Measurements from ENCODE around the gene SLCO3A1. TPM values are rescaled to one million over a fixed set of nuclear protein-coding genes. Genes with fewer than 3 reads are reported as not detected.

SLCO3A1 gene
- total and polyA plus RNA-seq, 2 of the 8 experiments (the other 6 are each of a cell fraction or from before 2014, with no cell fraction given), result 15.1 to 20.4 TPM

GRCh38 chr15:92017882-92018534, 164.5 kb downstream of the SLCO3A1 start:
- H3K23me2 ChIP-seq (ENCODE audit: low read depth, low read length), result no peaks in the 10 kb centered on the region
- no peak overlapping the region for H2BK20ac ChIP-seq (ENCODE audit: low read length)
- no peak overlapping the region for H4K5ac ChIP-seq (ENCODE audit: insufficient read length, low read depth, low read length)
- no peak overlapping the region for H3K4me3 ChIP-seq (ENCODE audit: extremely low read depth in 1 of 4, insufficient read depth in 2 of 4, low read depth in 3 of 4, low read length in 4 of 4)
- no peak overlapping the region for H4K91ac ChIP-seq (replicated peaks; ENCODE audit: insufficient read length, low read length)
- no peaks in the 10 kb centered on the region for H3K27me3 ChIP-seq (replicated peaks in 1 of 4; ENCODE audit: control insufficient read depth in 3 of 4, extremely low read depth in 1 of 4, insufficient read depth in 3 of 4, low read length in 3 of 4)
- H4K20me1 ChIP-seq (replicated peaks in 1 of 2; ENCODE audit: control insufficient read depth in 1 of 2, insufficient read depth in 2 of 2, low read length in 2 of 2), result no peaks in the 10 kb centered on the region
- H3K14ac ChIP-seq (ENCODE audit: insufficient read length), result no peak overlapping the region
- H3K9me3 ChIP-seq (ENCODE audit: insufficient read depth in 2 of 2, low read depth in 1 of 2, low read length in 1 of 2), result no peaks in the 10 kb centered on the region
- H3K23ac ChIP-seq (ENCODE audit: insufficient read length), result no peak overlapping the region
- no peak overlapping the region for H3K9ac ChIP-seq (replicated peaks in 1 of 4; ENCODE audit: extremely low read depth in 1 of 4, low read depth in 3 of 4, low read length in 3 of 4)
- no peak for DNase-seq (ENCODE audit: low read depth in 1 of 2, low spot score in 2 of 2)
- POLR2A ChIA-PET (ENCODE audit: partially characterized antibody), result no interaction called here
- no peak overlapping the region for H2AK5ac ChIP-seq (ENCODE audit: low read depth, low read length)
- no peaks in the 10 kb centered on the region for H3K79me1 ChIP-seq (ENCODE audit: low read depth, low read length)
- no peak overlapping the region for H2BK5ac ChIP-seq (ENCODE audit: low read depth, low read length)
- H3K36me3 ChIP-seq (ENCODE audit: control insufficient read depth in 2 of 4, insufficient read depth in 4 of 4, low read length in 3 of 4), result no peaks in the 10 kb centered on the region
- H3K4me1 ChIP-seq (replicated peaks in 1 of 4; ENCODE audit: control insufficient read depth in 3 of 4, insufficient read depth in 4 of 4, low read length in 3 of 4), result peaks cover 0 to 5% (median 1%) of the 10 kb centered on the region in 4 experiments; a peak in 2 of 7 replicates
- no peak overlapping the region for H2BK12ac ChIP-seq (ENCODE audit: low read depth, low read length)
- H2AFZ ChIP-seq (ENCODE audit: low read length), result no peak overlapping the region
- no peak overlapping the region for H2BK120ac ChIP-seq (replicated peaks; ENCODE audit: low read depth, low read length)
- no peak overlapping the region for H4K8ac ChIP-seq (ENCODE audit: extremely low read depth, insufficient read depth, low read length)
- no peak overlapping the region for H3K4me2 ChIP-seq (ENCODE audit: insufficient read depth in 1 of 2, low read depth in 2 of 2, low read length in 2 of 2)
- H2BK15ac ChIP-seq (ENCODE audit: low read length), result no peak overlapping the region
- CTCF ChIA-PET (ENCODE audit: partially characterized antibody), result interaction anchor here (0.8 to 1.2 kb wide), 3 partner anchors 12 to 167 kb away, joined by 3 read pairs; no protein-coding TSS in a partner anchor
- no peak overlapping the region for H3K27ac ChIP-seq (ENCODE audit: low read depth, low read length)
- H3K18ac ChIP-seq (ENCODE audit: extremely low read depth, low read length), result no peak overlapping the region
- 88% methylated on average over 10 of the region's 10 CpGs; no CpG with 5 or more reads in 1 of the 2 experiments for WGBS, 2 experiments (ENCODE audit: extremely low coverage in 1 of 2, insufficient coverage in 1 of 2, insufficient read length in 1 of 2, insufficient replicate concordance in 2 of 2, low coverage in 1 of 2, low lambda C conversion rate in 2 of 2, missing lambda C conversion rate in 1 of 2)
- H3K79me2 ChIP-seq (ENCODE audit: control insufficient read depth in 1 of 2, insufficient read depth in 2 of 2, low read length in 2 of 2), result no peaks in the 10 kb centered on the region
- H3K4ac ChIP-seq (replicated peaks; ENCODE audit: insufficient read length, low read depth, low read length), result no peak overlapping the region
- H3K56ac ChIP-seq (replicated peaks; ENCODE audit: insufficient read length, low read depth, low read length), result no peak overlapping the region
- FAIRE-seq, result no peak
- TF ChIP-seq TAF7 (optimal IDR thresholded peaks at IDR 0.05; ENCODE audit: borderline replicate concordance, low read depth, low read length) (no peak), SRF (IDR thresholded peaks at IDR 0.05; ENCODE audit: low read depth, low read length) (no peak), BACH1 (IDR thresholded peaks at IDR 0.05; ENCODE audit: low read length) (no peak), BRCA1 (IDR thresholded peaks at IDR 0.05; ENCODE audit: low read depth, low read length) (no peak), USF2 (IDR thresholded peaks at IDR 0.05; ENCODE audit: low read length) (no peak), POLR2AphosphoS5 (IDR thresholded peaks at IDR 0.05; ENCODE audit: low read depth, low read length) (no peak), EZH2 (IDR thresholded peaks at IDR 0.05; ENCODE audit: low read depth, low read length, severe bottlenecking) (no peak), SUZ12 (IDR thresholded peaks at IDR 0.05; ENCODE audit: low read length) (no peak), CEBPB (IDR thresholded peaks at IDR 0.05; ENCODE audit: low read depth, low read length) (no peak), EGR1 (IDR thresholded peaks at IDR 0.05; ENCODE audit: borderline replicate concordance, low read depth, low read length) (no peak), CHD2 (IDR thresholded peaks at IDR 0.05; ENCODE audit: low read length) (no peak), SP2 (IDR thresholded peaks at IDR 0.05; ENCODE audit: low read length) (no peak), TEAD4 (IDR thresholded peaks at IDR 0.05; ENCODE audit: low read depth, low read length) (no peak), CREB1 (IDR thresholded peaks at IDR 0.05) (no peak)
